ENCODE measurements around the gene SCN10A.

Gene SCN10A

DNA sequence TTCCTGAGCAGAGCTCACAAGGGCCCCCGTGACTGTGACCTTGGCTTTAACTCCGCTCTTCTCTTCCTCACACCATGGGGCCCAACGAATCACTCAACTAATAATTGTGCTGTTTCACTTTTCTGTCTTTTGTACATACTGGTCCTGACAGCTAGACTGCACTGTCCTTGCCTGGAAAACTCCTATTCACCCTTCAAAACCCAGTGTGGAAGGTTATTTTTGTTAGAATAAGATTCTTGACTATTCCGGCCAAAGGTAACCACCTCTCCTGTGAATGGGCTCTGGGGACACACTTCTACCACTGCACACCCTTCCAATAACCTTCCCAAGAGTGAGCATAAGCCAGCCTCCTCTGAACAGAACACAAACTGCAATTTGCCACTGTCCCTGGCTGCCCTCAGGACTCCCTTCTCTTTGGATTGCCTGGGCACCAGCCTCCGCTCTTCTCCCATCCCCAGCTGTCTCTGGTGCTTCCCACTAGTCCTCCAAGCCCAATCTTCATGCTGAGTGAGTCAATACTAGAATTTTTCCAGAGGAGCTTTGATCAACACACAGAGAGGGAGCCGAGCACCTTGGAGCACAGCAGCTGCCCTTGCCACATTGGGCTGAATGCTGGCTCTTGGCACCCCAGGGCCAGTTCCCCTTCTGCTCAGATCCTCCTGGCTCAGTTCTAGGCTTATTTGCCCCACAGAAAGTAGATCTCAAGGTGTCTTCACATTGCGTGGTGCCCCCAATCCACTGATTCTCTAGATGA lies 168.6 kb downstream of the SCN10A start:
- no peak overlapping the region for H3K4me3 ChIP-seq (ENCODE audit: low read depth, low read length)
- no peak for DNase-seq (ENCODE audit: low read depth)
- TF ChIP-seq, protein P1, sequence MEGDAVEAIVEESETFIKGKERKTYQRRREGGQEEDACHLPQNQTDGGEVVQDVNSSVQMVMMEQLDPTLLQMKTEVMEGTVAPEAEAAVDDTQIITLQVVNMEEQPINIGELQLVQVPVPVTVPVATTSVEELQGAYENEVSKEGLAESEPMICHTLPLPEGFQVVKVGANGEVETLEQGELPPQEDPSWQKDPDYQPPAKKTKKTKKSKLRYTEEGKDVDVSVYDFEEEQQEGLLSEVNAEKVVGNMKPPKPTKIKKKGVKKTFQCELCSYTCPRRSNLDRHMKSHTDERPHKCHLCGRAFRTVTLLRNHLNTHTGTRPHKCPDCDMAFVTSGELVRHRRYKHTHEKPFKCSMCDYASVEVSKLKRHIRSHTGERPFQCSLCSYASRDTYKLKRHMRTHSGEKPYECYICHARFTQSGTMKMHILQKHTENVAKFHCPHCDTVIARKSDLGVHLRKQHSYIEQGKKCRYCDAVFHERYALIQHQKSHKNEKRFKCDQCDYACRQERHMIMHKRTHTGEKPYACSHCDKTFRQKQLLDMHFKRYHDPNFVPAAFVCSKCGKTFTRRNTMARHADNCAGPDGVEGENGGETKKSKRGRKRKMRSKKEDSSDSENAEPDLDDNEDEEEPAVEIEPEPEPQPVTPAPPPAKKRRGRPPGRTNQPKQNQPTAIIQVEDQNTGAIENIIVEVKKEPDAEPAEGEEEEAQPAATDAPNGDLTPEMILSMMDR (IDR thresholded peaks at IDR 0.05; ENCODE audit: insufficient read depth, low read depth, low read length, missing control alignments) = no peak
